ENCODE measurements around the gene ZBTB16.

Gene ZBTB16

GRCh38 chr11:114167771-114168448 lies 108.4 kb downstream of the ZBTB16 start:
- DNase-seq (ENCODE audit: low spot score): no peak

GRCh38 chr11:114168691-114169090 lies 109.2 kb downstream of the ZBTB16 start:
- no peak for DNase-seq (ENCODE audit: low spot score)

- DNase-seq (ENCODE audit: low spot score): no peak
Measured at GRCh38 chr11:114169321-114169749, 109.8 kb downstream of the ZBTB16 start.

- no peak for DNase-seq (ENCODE audit: low spot score)
Measured at GRCh38 chr11:114169821-114170220, 110.3 kb downstream of the ZBTB16 start.

- DNase-seq (ENCODE audit: low spot score): no peak
Measured at GRCh38 chr11:114170226-114170625, 110.7 kb downstream of the ZBTB16 start.

GRCh38 chr11:114171257-114172054 lies 111.9 kb downstream of the ZBTB16 start:
- DNase-seq (ENCODE audit: low spot score): no peak

GRCh38 chr11:114172055-114172861 lies 112.7 kb downstream of the ZBTB16 start:
- no peak for DNase-seq (ENCODE audit: low spot score)

- no peak for DNase-seq (ENCODE audit: low spot score)
Measured at GRCh38 chr11:114172871-114173444, 113.4 kb downstream of the ZBTB16 start.

- no peak for DNase-seq (ENCODE audit: low spot score)
Measured at GRCh38 chr11:114173843-114174242, 114.3 kb downstream of the ZBTB16 start.

- DNase-seq (ENCODE audit: low spot score): no peak
Measured at GRCh38 chr11:114174712-114175495, 115.4 kb downstream of the ZBTB16 start.

- no peak for DNase-seq (ENCODE audit: low spot score)
Measured at GRCh38 chr11:114175706-114176105, 116.2 kb downstream of the ZBTB16 start.

- no peak for DNase-seq (ENCODE audit: low spot score)
Measured at GRCh38 chr11:114176321-114176720, 116.8 kb downstream of the ZBTB16 start.

- DNase-seq (ENCODE audit: low spot score): no peak
Measured at GRCh38 chr11:114178656-114179055, 119.1 kb downstream of the ZBTB16 start.

- no peak for DNase-seq (ENCODE audit: low spot score)
Measured at GRCh38 chr11:114179234-114179941, 119.9 kb downstream of the ZBTB16 start.

- peak; percentile 45 for DNase-seq (ENCODE audit: low spot score)
Measured at GRCh38 chr11:114180301-114181055, 121.0 kb downstream of the ZBTB16 start.

- no peak for DNase-seq (ENCODE audit: low spot score)
Measured at GRCh38 chr11:114181195-114181594, 121.7 kb downstream of the ZBTB16 start.

GRCh38 chr11:114181752-114182151 lies 122.2 kb downstream of the ZBTB16 start:
- DNase-seq (ENCODE audit: low spot score): no peak

- no peak for DNase-seq (ENCODE audit: low spot score)
Measured at GRCh38 chr11:114182471-114183043, 123.0 kb downstream of the ZBTB16 start.

GRCh38 chr11:114183044-114183511 lies 123.6 kb downstream of the ZBTB16 start:
- DNase-seq (ENCODE audit: low spot score): no peak

GRCh38 chr11:114185436-114185835 lies 125.9 kb downstream of the ZBTB16 start:
- no peak for DNase-seq (ENCODE audit: low spot score)
